CD1c-positive myeloid dendritic cell (primary cell): Measurements from ENCODE around the gene C19orf47.
"Not testable (repeated sequence)": the region's sequence is repeated elsewhere in the genome, so short reads cannot be mapped to it uniquely, and the experiment has no call there.

Experiments used
- DNase-seq: peaks from one replicate; pipeline ENCODE4 v3.0.0-alpha.2; 2016; ENCODE audit errors: extremely low spot score

C19orf47 gene

GRCh38 chr19:40355975-40356680 lies 7.9 kb upstream of the C19orf47 start:
- peak; percentile 38 for DNase-seq

GRCh38 chr19:40348961-40349507 lies 837 bp upstream of the C19orf47 start:
- DNase-seq = peak; percentile 34

GRCh38 chr19:40344422-40344821 lies 3.8 kb downstream of the C19orf47 start:
- no peak for DNase-seq

- no peak for DNase-seq
These were observed 5.4 kb downstream of the C19orf47 start for GRCh38 chr19:40342644-40343311.

- no peak for DNase-seq
These were observed 6.4 kb downstream of the C19orf47 start for GRCh38 chr19:40341601-40342482.

GRCh38 chr19:40339018-40339728 lies 9.0 kb downstream of the C19orf47 start:
- DNase-seq = no peak

GRCh38 chr19:40337594-40337993 lies 10.6 kb downstream of the C19orf47 start:
- DNase-seq = no peak

GRCh38 chr19:40337107-40337506 lies 11.1 kb downstream of the C19orf47 start:
- no peak for DNase-seq

GRCh38 chr19:40336601-40336900 lies 11.6 kb downstream of the C19orf47 start:
- DNase-seq = no peak

- no peak for DNase-seq
These were observed 12.2 kb downstream of the C19orf47 start for GRCh38 chr19:40335855-40336600.

- DNase-seq = no peak
These were observed 13.1 kb downstream of the C19orf47 start for GRCh38 chr19:40335101-40335500.

GRCh38 chr19:40333083-40333482 lies 15.1 kb downstream of the C19orf47 start:
- not testable (repeated sequence) for DNase-seq

- no peak for DNase-seq
These were observed 15.5 kb downstream of the C19orf47 start for GRCh38 chr19:40332669-40333068.

GRCh38 chr19:40331052-40331451 lies 17.1 kb downstream of the C19orf47 start:
- no peak for DNase-seq

- no peak for DNase-seq
These were observed 22.0 kb downstream of the C19orf47 start for GRCh38 chr19:40326201-40326600.

GRCh38 chr19:40323705-40324104 lies 24.5 kb downstream of the C19orf47 start:
- no peak for DNase-seq

GRCh38 chr19:40322951-40323615 lies 25.1 kb downstream of the C19orf47 start:
- DNase-seq = no peak

- DNase-seq = no peak
These were observed 26.0 kb downstream of the C19orf47 start for GRCh38 chr19:40322271-40322610.

- no peak for DNase-seq
These were observed 26.5 kb downstream of the C19orf47 start for GRCh38 chr19:40321566-40322270.

GRCh38 chr19:40321076-40321475 lies 27.1 kb downstream of the C19orf47 start:
- no peak for DNase-seq
